Tibial artery (tissue), 4 donors: ENCODE measurements around the gene PRKACA.

ENCODE experiments used
- DNase-seq, 2 donors: peaks; one replicate each; pipeline ENCODE4 v3.0.0-alpha.2; 2019
- H3K27ac ChIP-seq, 2 donors: fragments of 200-600 bp; sonication (generic) in 1 of 2; 1 replicate in 1 of 2; 2 replicates in 1 of 2; pipeline ENCODE4 v1.5.1; 2018 to 2019; ENCODE audit warnings: mild to moderate bottlenecking in 1 of 2
- H3K27me3 ChIP-seq, 2 donors: fragments of 200-600 bp; sonication (generic) in 1 of 2; one replicate each; pipeline versions ENCODE4 v1.5.1 to v1.6.0; 2016 to 2019
- H3K36me3 ChIP-seq, 3 donors: fragments of 200-600 bp; sonication (generic) in 2 of 3; one replicate each; pipeline ENCODE4 v1.5.1; 2016 to 2019; ENCODE audit warnings: mild to moderate bottlenecking in 2 of 3
- H3K4me1 ChIP-seq, 4 donors: fragments of 200-600 bp; sonication (generic) in 2 of 4; 1 replicate in 3 of 4; 2 replicates in 1 of 4; pipeline ENCODE4 v1.5.1; 2016 to 2019
- H3K4me3 ChIP-seq, 2 donors: fragments of 200-600 bp; sonication (generic) in 1 of 2; 1 replicate in 1 of 2; 2 replicates in 1 of 2; pipeline ENCODE4 v1.5.1; 2018 to 2019; ENCODE audit warnings: mild to moderate bottlenecking in 2 of 2
- H3K9me3 ChIP-seq, 3 donors: fragments of 200-600 bp; sonication (generic) in 1 of 3; one replicate each; pipeline ENCODE4 v1.5.1; 2016 to 2019
- CTCF ChIP-seq, 2 experiments: fragments of 200-600 bp in 1 of 2; fragments of 450-650 bp in 1 of 2; IDR thresholded peaks; one replicate each; pipeline ENCODE4 v1.5.1; 2017 to 2019; ENCODE audit warnings: antibody characterized with exemption in 2 of 2, mild to moderate bottlenecking in 1 of 2, moderate library complexity in 1 of 2
- intact Hi-C: fragments of 100-400 bp; cut with DNase I; formaldehyde crosslinking; loops from one replicate; pipeline ENCODE4 v1.15.0; 2023; ENCODE audit warnings: low total_unique reads

The PRKACA gene

GRCh38 chr19:14162871-14163297 is 45.3 kb upstream of the PRKACA start:
- intact Hi-C loops: no loop called here
- H3K9me3 ChIP-seq: no peaks in the 10 kb centered on the region
- H3K36me3 ChIP-seq: peaks cover 0 to 33% (median 17%) of the 10 kb centered on the region in 3 donors
- TF ChIP-seq CTCF (IDR thresholded peaks at IDR 0.05): no peak
- no peak overlapping the region for H3K4me3 ChIP-seq
- no peak overlapping the region for H3K27ac ChIP-seq
- DNase-seq: no peak
- no peaks in the 10 kb centered on the region for H3K4me1 ChIP-seq
- H3K27me3 ChIP-seq: peaks cover 0 to 15% of the 10 kb centered on the region in 2 donors

GRCh38 chr19:14161305-14161704 is 43.7 kb upstream of the PRKACA start:
- Histone ChIP-seq H3K27ac (no peak overlapping the region), H3K9me3 (no peaks in the 10 kb centered on the region), H3K27me3 (peaks cover 0 to 15% of the 10 kb centered on the region in 2 donors), H3K36me3 (peaks cover 4 to 49% (median 31%) of the 10 kb centered on the region in 3 donors), H3K4me3 (no peak overlapping the region), H3K4me1 (no peaks in the 10 kb centered on the region)
- intact Hi-C loops: no loop called here
- TF ChIP-seq CTCF (IDR thresholded peaks at IDR 0.05): no peak
- DNase-seq: no peak

- no peaks in the 10 kb centered on the region for H3K4me1 ChIP-seq
- no peak for TF ChIP-seq CTCF (IDR thresholded peaks at IDR 0.05)
- DNase-seq: no peak
- H3K27me3 ChIP-seq: peaks cover 0 to 15% of the 10 kb centered on the region in 2 donors
- H3K4me3 ChIP-seq: no peak overlapping the region
- intact Hi-C loops: no loop called here
- no peaks in the 10 kb centered on the region for H3K9me3 ChIP-seq
- H3K27ac ChIP-seq: no peak overlapping the region
- peaks cover 14 to 61% (median 41%) of the 10 kb centered on the region in 3 donors for H3K36me3 ChIP-seq
Measured at GRCh38 chr19:14160017-14160703, 42.6 kb upstream of the PRKACA start.

GRCh38 chr19:14159059-14159458 is 41.5 kb upstream of the PRKACA start:
- no peaks in the 10 kb centered on the region for H3K9me3 ChIP-seq
- TF ChIP-seq CTCF (IDR thresholded peaks at IDR 0.05): no peak
- peaks cover 15 to 70% (median 48%) of the 10 kb centered on the region in 3 donors for H3K36me3 ChIP-seq
- DNase-seq: no peak
- H3K27ac ChIP-seq: no peak overlapping the region
- no peak overlapping the region for H3K4me3 ChIP-seq
- H3K27me3 ChIP-seq: peaks cover 0 to 6% of the 10 kb centered on the region in 2 donors
- no peaks in the 10 kb centered on the region for H3K4me1 ChIP-seq
- intact Hi-C loops: no loop called here

GRCh38 chr19:14158276-14159023 is 40.9 kb upstream of the PRKACA start:
- no peak overlapping the region for H3K27ac ChIP-seq
- no peaks in the 10 kb centered on the region for H3K9me3 ChIP-seq
- no peaks in the 10 kb centered on the region for H3K4me1 ChIP-seq
- no peak for TF ChIP-seq CTCF (IDR thresholded peaks at IDR 0.05)
- H3K36me3 ChIP-seq: peaks cover 15 to 74% (median 51%) of the 10 kb centered on the region in 3 donors
- no peak overlapping the region for H3K4me3 ChIP-seq
- no peaks in the 10 kb centered on the region for H3K27me3 ChIP-seq
- no peak for DNase-seq
- intact Hi-C loops: no loop called here
